GM12891 (cell line): Measurements from ENCODE around the gene SCRN2.

Source experiments
- POLR2A ChIP-seq: IDR thresholded peaks from 2 replicates; pipeline ENCODE4 v1.6.1; 2011; ENCODE audit warnings: low read depth, low read length, control low read depth
- POLR2AphosphoS5 ChIP-seq: IDR thresholded peaks from 2 replicates; pipeline ENCODE4 v1.6.1; 2011; ENCODE audit warnings: low read depth, low read length, control low read depth

GRCh38 chr17:47801176-47801765 lies 39.8 kb downstream of the SCRN2 start:
- no peak for TF ChIP-seq POLR2AphosphoS5
- TF ChIP-seq POLR2A, result no peak
